Endodermal cell (in vitro differentiated cells): ENCODE data around the gene DIPK2B. TPM values are rescaled to one million over a fixed set of nuclear protein-coding genes. Genes with fewer than 3 reads are reported as not detected.

Experiments used
- DNase-seq: peaks from one replicate; pipeline ENCODE4 v3.0.0-alpha.2; 2017
- H3K27ac ChIP-seq: 2 replicates; pipeline ENCODE4 v1.5.1; 2013; ENCODE audit warnings: mild to moderate bottlenecking, low read depth, low read length, moderate library complexity
- H3K27me3 ChIP-seq: 2 replicates; pipeline ENCODE4 v1.6.1; 2013; ENCODE audit warnings: mild to moderate bottlenecking, low read length, moderate library complexity; ENCODE audit not compliant: insufficient read depth, control insufficient read depth, poor library complexity, severe bottlenecking
- H3K36me3 ChIP-seq: 2 replicates; pipeline ENCODE4 v1.7.0; 2013; ENCODE audit warnings: mild to moderate bottlenecking, low read length, moderate library complexity; ENCODE audit not compliant: control insufficient read depth, insufficient read depth
- H3K4me1 ChIP-seq: one replicate; pipeline ENCODE4 v1.7.0; 2013; ENCODE audit warnings: low read length; ENCODE audit not compliant: control insufficient read depth, insufficient read depth
- H3K4me3 ChIP-seq: 2 replicates; pipeline ENCODE4 v1.5.1; 2013; ENCODE audit warnings: mild to moderate bottlenecking, low read length, moderate library complexity
- H3K9ac ChIP-seq: 2 replicates; pipeline ENCODE4 v1.6.1; 2013; ENCODE audit warnings: mild to moderate bottlenecking, low read length, moderate library complexity; ENCODE audit not compliant: poor library complexity, severe bottlenecking; ENCODE audit errors: extremely low read depth
- H3K9me3 ChIP-seq: 2 replicates; pipeline ENCODE4 v1.6.1; 2013; ENCODE audit warnings: mild to moderate bottlenecking, low read length, moderate library complexity; ENCODE audit not compliant: control insufficient read depth
- H3K27ac Mint-ChIP-seq: 2 replicates; pipeline ENCODE4 v1.8.0; 2020; ENCODE audit warnings: mixed read lengths
- H3K27me3 Mint-ChIP-seq: 2 replicates; pipeline ENCODE4 v1.8.0; 2021; ENCODE audit warnings: mild to moderate bottlenecking, mixed read lengths; ENCODE audit not compliant: insufficient read depth
- H3K36me3 Mint-ChIP-seq: 2 replicates; pipeline ENCODE4 v1.8.0; 2020; ENCODE audit warnings: low read depth, mixed read lengths
- H3K4me1 Mint-ChIP-seq: 2 replicates; pipeline ENCODE4 v1.8.0; 2020; ENCODE audit warnings: mixed read lengths
- H3K4me3 Mint-ChIP-seq: 2 replicates; pipeline ENCODE4 v1.8.0; 2020; ENCODE audit warnings: mild to moderate bottlenecking, moderate library complexity, mixed read lengths
- H3K9me3 Mint-ChIP-seq: 2 replicates; pipeline ENCODE4 v1.8.0; 2020; ENCODE audit warnings: mild to moderate bottlenecking, mixed read lengths
- CTCF ChIP-seq: fragments of 200-600 bp; sonication (generic); conservative IDR thresholded peaks from 2 replicates; pipeline ENCODE4 v1.5.0; 2021; ENCODE audit warnings: antibody characterized with exemption, mild to moderate bottlenecking
- WGBS, 2 experiments: methylation state at CpG; one replicate each; pipeline versions ENCODE4 v1.1.5 to v1.1.7; 2013; ENCODE audit warnings: missing lambda C conversion rate in 2 of 2, mixed read lengths in 1 of 2; ENCODE audit not compliant: insufficient coverage in 1 of 2, insufficient read length in 1 of 2; 5-methylcytosine and 5-hydroxymethylcytosine counted together
- total RNA-seq, 2 donors: library from RNA; stranded (reverse); fragmentation: NEBNext Ultra II Directional in 1 of 2; extraction: Animal tissue kit (Norgen Biotek cat#: 25700) in 1 of 2; gene quantifications; 2 replicates in 1 of 2; 3 replicates in 1 of 2; pipeline ENCODE4 v1.2.1, GENCODE V29; 2021

DIPK2B gene
- total RNA-seq, 2 donors from 2014 or later: not detected

GRCh38 chrX:45154462-45154861 is 46.2 kb downstream of the DIPK2B start:
- H3K36me3 Mint-ChIP-seq: no peaks in the 10 kb centered on the region
- DNase-seq: no peak
- H3K4me3 Mint-ChIP-seq: no peak overlapping the region
- peaks cover 52% of the 10 kb centered on the region for H3K9me3 Mint-ChIP-seq
- no peak for TF ChIP-seq CTCF
- Histone ChIP-seq H3K9me3 (no peaks in the 10 kb centered on the region), H3K4me1 (no peaks in the 10 kb centered on the region), H3K9ac (no peak overlapping the region), H3K27ac (no peak overlapping the region), H3K4me3 (no peak overlapping the region), H3K36me3 (no peaks in the 10 kb centered on the region), H3K27me3 (no peaks in the 10 kb centered on the region)
- H3K27ac Mint-ChIP-seq: no peak overlapping the region
- H3K4me1 Mint-ChIP-seq: no peaks in the 10 kb centered on the region
- H3K27me3 Mint-ChIP-seq: no peaks in the 10 kb centered on the region

- no peak overlapping the region for H3K27ac ChIP-seq
- no peaks in the 10 kb centered on the region for H3K27me3 Mint-ChIP-seq
- H3K36me3 ChIP-seq: no peaks in the 10 kb centered on the region
- no peaks in the 10 kb centered on the region for H3K4me1 Mint-ChIP-seq
- no peaks in the 10 kb centered on the region for H3K27me3 ChIP-seq
- 100% methylated on average over 3 of the region's 4 CpGs; no CpG with 5 or more reads in 1 of the 2 experiments for WGBS, 2 experiments
- no peak overlapping the region for H3K9ac ChIP-seq
- H3K4me3 ChIP-seq: no peak overlapping the region
- TF ChIP-seq CTCF: no peak
- no peak overlapping the region for H3K4me3 Mint-ChIP-seq
- H3K36me3 Mint-ChIP-seq: no peaks in the 10 kb centered on the region
- H3K27ac Mint-ChIP-seq: no peak overlapping the region
- DNase-seq: no peak
- peaks cover 49% of the 10 kb centered on the region for H3K9me3 Mint-ChIP-seq
- no peaks in the 10 kb centered on the region for H3K4me1 ChIP-seq
- no peaks in the 10 kb centered on the region for H3K9me3 ChIP-seq
Observed at GRCh38 chrX:45154033-45154360, 46.7 kb downstream of the DIPK2B start.
